ENCODE results near the gene SEC23IP.
"Not testable (repeated sequence)": the region's sequence is repeated elsewhere in the genome, so short reads cannot be mapped to it uniquely, and the experiment has no call there.

Gene SEC23IP

DNA sequence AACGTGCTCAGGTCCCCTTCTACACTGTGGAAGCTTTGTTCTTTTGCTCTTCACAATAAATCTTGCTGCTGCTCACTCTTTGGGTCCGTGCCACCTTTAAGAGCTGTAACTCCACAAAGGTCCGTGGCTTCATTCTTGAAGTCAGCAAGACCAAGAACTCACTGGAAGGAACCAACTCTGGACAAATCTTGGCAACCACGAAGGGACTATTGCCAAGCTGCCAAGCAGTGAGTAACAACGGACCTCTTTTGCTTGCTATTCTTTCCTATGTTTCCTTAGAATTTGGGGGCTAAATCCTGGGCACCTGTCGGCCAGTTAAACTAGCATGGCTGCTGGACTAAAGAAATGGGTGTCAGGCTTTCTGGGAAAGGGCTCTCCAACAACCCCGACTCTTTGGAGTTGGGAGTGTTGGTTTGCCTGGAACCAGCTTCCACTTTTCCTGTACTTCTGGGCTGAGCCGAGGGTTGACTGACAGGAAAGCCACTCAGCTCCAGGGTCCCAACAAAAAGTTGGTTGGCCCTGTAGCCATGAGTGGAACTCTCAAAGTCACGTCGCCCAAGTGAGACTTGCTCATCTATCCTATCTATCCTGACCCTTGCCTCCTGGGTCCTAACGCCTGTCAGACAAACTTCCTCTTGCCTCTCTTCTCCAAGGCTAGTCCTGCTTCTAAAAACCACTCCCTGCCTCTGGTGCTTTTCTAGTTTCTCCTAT lies 8.5 kb upstream of the SEC23IP start:
- DNase-seq (ENCODE audit: low read depth, low spot score): not testable (repeated sequence)

DNA sequence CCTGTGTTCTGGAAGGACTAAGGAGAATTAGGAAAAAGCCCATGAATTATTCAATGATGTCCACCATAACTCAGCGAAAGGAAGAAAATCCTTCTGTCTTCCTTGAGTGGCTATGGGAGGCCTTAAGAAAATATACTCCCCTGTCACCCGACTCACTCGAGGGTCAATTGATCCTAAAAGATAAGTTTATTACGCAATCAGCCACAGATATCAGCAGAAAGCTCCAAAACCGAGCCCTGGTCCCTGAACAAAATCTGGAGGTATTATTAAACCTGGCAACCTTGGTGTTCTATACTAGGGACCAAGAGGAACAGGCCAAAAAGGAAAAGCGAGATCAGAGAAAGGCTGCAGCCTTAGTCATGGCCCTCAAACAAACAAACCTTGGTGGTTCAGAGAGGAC lies 6.5 kb upstream of the SEC23IP start:
- DNase-seq (ENCODE audit: low read depth, low spot score): not testable (repeated sequence)

DNA sequence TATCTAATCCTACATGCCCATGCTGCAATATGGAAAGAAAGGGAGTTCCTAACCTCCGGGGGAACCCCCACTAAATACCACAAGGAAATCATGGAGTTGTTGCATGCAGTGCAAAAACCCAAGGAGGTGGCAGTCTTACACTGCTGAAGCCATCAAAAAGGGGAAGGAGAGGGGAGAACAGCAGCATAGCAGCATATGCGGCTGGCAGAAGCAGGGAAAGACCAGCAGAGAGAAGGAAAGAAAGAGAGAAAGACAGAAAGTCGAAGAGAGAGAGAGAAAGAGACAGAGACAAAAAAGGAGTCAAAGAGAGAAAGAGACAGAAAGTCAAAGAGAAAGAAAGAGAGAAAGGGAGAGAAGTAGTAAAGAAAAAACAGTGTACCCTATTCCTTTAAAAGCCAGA lies 3.8 kb upstream of the SEC23IP start:
- DNase-seq (ENCODE audit: low read depth, low spot score): not testable (repeated sequence)

DNA sequence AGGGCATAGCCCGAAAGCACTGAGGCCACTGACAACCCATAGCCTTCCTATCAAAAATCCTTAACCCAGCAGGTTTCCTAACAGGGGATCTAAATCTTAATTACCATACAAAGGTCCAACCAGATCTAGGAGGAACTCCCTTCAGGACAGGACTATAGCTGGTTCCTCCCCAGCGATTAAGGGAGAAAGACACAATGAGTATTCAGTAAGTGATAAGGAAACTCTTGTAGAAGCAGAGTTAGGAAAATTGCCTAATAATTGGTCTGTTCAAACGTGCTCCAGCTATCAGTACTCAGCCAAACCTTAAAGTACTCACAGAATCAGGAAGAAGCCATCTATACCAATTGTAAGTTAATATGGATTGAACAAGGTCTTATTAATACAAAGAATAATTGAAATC lies 3.3 kb upstream of the SEC23IP start:
- not testable (repeated sequence) for DNase-seq (ENCODE audit: low read depth, low spot score)

DNA sequence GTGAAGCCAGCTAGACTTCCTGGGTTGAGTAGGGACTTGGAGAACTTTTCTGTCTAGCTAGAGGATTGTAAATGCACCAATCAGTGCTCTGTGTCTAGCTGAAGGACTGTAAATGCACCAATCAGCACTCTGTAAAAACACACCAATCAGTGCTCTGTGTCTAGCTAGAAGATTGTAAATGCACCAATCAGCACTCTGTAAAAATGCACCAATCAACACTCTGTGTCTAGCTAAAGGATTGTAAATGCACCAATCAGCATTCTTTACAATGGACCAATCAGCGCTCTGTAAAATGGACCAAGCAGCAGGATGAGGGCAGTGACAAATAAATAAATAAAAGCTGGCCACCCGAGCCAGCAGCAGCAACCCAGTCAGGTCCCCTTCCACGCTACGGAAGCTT lies 2.2 kb upstream of the SEC23IP start:
- DNase-seq (ENCODE audit: low read depth, low spot score): not testable (repeated sequence)

DNA sequence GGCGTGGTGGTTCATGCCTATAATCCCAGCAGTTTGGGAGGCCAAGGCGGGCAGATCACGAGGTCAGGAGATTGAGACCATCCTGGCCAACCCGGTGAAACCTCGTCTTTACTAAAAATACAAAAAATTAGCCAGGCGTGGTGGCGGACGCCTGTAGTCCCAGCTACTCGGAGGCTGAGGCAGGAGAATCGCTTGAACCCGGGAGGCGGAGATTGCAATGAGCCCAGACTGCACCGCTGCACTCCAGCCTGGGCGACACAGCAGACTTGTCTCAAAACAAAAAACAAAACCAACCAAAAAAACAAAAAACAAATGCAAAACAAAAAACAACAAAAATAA lies 712 bp upstream of the SEC23IP start:
- DNase-seq (ENCODE audit: low read depth, low spot score): not testable (repeated sequence)

DNA sequence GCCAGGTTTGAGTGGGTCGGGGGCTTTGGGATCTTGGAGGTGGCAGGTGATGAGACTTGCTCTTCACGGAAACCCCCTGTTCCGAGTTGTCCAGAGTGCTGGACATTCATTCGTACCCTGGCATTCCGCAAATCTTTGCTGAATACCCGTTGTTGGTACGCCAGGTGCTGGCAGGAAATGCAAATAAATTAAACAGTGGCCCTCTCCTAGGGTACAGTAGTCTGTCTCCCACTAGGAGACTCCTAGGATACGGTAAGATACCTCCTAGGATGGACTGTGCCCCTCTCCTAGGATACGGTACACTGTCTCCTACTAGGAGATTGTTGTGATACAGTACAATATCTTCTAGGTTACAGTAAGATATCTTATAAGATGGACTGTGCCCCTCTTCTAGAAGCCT lies 544 bp downstream of the SEC23IP start:
- DNase-seq (ENCODE audit: low read depth, low spot score): no peak

DNA sequence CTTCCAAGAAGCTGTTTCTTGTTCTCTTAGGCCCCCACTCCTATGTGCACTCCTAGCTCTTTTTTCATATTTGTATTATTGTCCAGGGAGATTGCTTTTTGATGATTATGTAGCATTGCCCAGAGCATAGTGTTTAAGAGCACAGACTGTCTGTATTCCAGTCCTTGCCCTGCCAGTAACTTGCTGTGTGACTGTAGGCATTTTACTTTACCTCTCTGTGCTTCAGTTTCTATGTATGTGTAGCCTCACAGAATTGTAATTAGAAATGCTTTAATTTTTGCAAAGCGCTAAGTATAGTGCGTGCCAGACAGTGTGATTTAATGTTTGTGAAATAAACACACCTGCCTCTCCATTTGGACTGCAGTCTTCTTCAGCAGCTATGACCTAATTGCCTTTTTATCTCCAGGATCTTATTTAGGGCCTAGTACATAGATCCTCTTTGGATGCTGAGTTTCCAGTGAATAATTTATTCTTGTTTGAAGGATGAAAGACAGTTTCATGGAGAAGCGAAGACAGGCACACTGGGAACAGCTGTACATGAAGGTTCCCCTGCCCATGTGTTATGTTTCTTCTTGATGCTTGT lies 1.4 kb downstream of the SEC23IP start:
- DNase-seq (ENCODE audit: low read depth, low spot score): no peak

DNA sequence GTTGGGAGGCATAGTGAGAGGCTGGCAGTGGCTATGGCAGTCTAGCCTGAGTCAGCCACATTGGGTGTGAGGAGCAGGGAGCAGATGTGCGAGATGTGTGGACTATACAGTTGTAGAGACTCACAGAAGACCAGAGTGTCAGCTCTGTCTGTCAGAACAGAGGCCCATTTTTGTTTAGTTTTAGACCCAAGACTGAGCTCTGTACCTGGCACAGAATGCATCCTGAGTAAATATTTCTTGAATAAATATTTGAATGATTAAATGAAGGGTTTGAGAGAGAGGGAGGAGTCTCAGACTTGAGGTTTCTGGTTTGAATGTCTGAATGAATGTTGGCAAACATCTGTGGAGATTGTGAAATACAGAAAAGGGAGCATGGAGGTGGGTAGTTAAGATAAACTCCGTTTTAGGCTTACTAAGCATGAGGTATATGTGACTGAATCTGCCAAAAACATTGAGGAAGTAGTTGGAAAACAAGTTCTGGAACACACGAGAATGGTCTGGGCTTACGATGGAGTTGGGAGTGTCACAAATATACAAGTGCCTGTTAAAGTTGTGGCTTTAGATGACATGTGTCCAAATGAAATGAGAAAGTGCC lies 3.6 kb downstream of the SEC23IP start:
- DNase-seq (ENCODE audit: low read depth, low spot score): no peak

DNA sequence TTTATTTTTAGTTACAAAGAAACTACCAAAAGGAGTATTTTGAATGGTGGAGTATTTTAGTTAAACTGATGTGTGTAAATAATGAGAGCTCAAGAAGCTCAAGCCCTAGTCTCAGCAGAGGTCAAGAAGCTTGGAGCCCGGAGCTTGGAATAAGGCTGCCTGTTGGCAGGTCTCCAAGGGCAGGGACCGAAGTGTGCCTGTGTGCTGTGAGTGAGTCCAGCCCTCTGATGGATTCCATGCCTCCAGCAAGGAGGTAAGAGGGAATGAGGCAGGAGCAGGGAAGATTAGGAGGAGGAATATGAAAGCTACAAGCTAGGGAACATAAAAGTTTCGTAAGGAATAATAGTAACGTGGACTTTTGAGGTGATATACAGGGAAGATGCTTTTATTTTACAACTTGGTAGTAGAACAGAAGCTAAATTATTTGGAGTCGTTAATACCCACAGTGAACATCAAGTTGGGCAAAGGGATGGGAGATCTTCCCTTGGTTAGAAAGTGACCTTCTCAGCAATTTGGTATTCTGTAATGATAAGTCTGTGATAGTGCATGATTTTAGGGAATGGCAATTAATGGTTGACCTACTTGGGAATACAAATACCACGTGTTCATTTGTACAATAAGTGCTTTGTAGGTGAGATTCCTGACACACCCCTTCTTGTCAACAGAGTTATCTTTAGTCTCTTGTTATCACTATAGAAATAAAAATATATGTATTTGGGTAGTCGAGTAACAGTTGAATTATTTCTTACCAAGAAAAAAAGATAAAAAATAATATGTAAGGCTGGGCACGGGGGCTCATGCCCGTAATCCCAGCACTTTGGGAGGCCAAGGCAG lies 4.6 kb downstream of the SEC23IP start:
- DNase-seq (ENCODE audit: low read depth, low spot score): no peak

DNA sequence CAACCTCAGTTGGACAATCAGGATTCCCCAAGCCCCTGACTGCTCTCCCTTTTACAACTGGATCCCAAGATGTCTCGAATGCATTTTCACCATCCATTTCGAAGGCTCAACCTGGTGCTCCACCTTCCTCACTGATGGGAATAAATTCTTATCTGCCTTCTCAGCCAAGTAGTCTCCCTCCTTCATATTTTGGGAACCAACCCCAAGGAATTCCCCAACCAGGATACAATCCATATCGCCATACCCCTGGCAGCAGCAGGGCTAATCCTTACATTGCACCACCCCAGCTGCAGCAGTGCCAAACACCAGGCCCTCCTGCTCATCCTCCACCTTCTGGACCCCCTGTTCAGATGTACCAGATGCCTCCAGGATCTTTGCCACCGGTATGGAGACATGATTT lies 6.0 kb downstream of the SEC23IP start:
- DNase-seq (ENCODE audit: low read depth, low spot score): no peak

DNA sequence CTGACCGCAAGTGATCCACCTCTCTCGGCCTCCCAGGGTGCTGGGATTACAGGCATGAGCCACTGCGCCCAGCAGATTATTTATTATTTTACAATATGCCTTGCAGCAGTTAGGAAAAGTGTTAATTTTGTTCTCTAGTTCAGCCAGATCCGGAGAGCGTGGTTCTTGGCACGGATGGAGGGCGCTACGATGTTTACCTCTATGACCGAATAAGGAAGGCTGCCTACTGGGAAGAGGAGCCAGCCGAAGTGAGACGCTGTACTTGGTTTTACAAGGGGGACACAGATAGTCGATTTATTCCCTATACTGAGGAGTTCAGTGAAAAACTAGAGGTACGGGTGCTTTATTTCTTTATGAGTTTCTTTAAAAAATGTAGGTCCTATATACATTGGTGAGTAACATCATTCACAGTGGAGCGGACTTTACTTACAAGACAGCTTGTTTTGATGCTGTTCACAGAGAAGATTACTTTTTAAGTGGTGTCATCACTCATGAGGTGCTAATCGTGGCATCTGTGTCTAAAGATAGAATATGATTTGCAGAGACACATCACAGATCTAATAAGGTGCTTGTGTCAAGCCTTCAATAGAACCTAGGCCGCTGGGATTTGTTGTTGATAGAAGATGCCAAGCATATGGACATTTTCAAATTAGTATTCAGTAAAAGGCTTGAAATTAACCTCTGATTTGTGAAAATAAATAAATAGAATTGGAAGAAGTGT lies 11.6 kb downstream of the SEC23IP start:
- no peak for DNase-seq (ENCODE audit: low read depth, low spot score)

DNA sequence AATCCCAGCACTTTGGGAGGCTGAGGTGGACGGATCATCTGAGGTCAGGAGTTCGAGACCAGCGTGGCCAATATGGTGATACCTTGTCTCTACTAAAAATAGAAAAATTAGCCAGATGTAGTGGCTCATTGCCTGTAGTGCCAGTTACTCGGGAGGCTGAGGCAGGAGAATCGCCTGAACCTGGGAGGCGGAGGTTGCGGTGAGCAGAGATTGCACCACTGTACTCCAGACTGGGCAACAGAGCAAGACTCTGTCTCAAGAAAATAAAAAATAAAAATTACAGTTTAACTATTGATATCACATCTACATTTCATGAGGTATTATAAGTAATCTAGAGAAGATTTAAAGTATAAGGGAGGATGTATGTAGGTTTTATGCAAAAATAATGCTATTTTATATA lies 15.2 kb downstream of the SEC23IP start:
- DNase-seq (ENCODE audit: low read depth, low spot score): not testable (repeated sequence)

DNA sequence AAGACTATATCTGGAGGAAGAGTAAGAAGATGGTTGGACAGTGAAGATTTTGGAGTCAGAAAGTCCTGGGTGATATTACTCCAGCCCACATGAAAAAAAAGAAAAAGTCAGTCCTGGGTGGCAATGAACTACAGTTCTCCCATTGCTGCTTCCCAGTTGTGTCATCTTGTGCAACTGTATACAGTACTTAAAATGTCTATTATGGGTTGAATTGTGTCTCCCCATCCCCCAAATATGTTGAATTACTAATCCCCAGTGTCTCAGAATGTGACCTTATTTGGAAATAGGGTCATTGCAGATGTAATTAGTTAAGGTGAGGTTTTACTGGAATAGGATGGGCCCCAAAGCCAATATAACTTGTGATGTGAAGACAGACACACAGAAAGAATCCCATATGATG lies 15.6 kb downstream of the SEC23IP start:
- no peak for DNase-seq (ENCODE audit: low read depth, low spot score)

DNA sequence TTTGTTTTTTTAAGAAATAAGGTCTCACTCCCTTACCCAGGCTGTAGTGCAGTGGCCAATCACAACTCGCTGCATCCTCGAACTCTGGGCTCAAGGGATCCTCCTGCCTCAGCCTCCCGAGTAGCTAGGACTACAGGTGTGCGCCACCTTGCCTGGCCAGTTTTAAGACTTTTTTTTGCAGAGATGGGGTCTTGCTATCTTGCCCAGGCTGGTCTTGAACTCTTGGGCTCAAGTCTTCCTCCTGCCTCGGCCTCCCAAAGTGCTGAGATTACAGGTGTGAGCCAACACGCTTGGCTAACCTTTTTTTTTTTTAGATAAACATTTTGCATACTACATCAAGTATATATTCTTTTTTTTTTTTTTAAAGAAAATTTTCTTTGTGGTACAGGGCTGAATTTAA lies 18.2 kb downstream of the SEC23IP start:
- no peak for DNase-seq (ENCODE audit: low read depth, low spot score)

DNA sequence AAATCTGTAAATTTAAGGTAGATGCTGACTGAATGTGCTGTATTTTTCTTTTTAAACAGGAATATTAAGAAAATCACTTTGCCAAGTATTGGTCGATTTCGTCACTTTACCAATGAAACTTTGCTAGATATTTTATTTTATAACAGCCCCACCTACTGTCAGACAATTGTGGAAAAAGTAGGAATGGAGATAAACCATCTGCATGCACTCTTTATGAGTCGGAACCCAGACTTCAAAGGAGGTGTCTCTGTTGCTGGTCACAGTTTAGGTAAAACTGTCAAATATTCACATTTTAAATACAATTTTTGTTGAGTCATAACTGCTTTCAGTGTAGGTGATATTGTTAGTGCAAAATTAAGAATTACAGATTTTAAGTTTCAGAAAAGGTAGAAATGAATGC lies 25.2 kb downstream of the SEC23IP start:
- DNase-seq (ENCODE audit: low read depth, low spot score): no peak

DNA sequence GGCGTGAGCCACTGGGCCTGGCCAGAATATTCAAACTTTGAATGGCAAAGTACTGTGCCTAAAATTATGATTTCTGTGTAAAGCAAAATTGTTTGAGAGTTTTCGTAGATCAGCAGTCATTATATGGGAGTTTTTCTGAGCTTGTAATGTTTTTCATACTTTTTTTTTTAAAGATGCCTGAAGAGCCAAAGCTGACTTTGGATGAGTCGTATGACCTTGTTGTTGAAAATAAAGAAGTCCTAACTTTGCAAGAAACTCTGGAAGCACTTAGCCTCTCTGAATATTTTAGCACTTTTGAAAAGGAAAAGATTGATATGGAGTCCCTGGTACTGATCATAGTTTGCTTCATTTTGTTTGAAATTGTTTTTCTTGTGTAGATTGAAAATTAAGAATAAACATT lies 26.7 kb downstream of the SEC23IP start:
- no peak for DNase-seq (ENCODE audit: low read depth, low spot score)

DNA sequence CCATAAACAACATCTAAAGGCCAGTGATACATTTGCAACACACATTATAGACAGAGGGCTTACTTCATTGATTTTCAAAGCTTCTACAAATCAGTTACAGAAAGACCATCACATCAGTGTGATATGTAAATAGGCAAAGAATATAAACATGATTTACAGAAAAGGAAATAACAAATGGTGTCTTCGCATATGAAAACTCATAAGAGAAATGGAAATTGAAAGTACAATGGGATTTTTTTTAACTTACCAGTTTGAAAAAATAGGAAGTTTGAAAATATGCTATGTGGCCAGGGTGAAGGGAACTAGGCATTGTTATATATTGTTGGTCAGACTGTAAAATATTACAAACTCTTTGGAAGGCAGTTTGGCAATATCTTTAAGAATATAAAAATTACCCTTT lies 27.3 kb downstream of the SEC23IP start:
- DNase-seq (ENCODE audit: low read depth, low spot score): no peak

DNA sequence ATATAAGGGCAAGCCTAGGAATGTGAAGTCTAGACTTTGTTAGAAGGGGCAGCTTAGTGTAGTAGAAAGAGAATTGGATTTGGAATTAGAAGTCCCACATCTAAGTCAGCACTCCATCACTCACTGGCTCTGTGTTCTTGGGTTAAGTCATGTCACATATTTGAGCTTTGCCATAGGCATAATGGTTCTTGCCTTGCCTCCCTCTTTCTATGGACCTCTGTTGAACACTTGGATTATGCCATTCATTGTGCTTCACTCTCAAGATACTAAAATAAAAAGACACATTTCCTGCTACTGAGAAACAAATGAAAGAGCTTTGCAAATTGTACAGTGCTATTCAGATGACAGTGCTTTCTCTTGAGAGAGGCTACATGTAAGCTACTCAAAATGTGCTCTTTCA lies 35.9 kb downstream of the SEC23IP start:
- no peak for DNase-seq (ENCODE audit: low read depth, low spot score)

DNA sequence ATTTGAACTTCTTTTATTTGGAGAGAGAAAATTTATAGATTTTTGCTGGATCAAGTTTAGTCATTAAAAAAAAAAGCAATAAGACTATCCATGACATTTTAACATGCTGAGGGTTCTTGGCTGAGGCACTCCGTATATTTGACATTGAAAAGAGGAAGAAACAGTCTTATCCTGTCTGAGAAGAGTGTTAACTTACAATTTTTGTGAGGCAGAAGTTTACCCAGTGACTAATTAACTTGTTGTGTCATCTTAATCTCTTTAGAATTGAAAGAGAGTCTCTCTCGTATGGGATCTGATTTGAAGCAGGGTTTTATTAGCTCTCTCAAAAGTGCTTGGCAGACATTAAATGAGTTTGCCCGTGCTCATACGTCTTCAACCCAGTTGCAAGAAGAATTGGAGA lies 39.3 kb downstream of the SEC23IP start:
- no peak for DNase-seq (ENCODE audit: low read depth, low spot score)

DNA sequence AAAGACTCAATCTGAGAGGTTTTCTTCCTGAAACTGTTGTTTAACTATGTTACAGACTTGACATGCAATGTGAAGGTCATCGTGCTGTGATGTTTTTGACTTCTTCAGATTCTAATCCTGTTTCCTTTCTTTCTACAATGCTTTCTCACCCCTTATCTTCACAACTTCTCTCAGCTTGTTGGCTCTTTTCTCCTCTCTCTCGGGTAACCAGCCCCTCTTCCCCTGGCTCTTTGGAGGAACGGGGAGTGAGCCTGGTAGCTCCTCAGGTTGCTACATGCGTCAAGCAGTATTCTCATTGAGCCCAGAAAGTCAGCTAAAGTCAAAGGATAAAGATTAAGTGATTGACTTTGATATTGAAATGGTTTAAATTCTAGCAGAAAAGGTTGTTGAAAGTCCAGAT lies 40.1 kb downstream of the SEC23IP start:
- DNase-seq (ENCODE audit: low read depth, low spot score): no peak

DNA sequence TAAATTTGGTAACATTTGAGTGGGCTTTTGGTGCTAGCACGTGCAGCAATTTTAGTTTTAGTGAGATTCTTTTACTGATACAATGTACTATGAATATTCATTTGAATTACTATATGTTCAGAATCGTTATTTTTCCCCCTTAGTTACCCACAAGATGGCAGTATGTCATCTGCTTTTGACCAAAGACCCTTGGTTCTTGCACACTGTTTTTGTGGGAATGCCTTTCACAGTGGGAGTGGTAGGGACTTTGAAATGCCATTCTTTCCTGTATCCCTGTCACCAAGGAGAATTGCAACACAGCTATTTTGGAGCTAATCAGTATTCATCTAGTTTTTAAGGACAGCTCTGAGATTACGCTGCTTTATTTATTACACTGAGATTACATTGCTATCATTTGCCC lies 40.6 kb downstream of the SEC23IP start:
- no peak for DNase-seq (ENCODE audit: low read depth, low spot score)
